ENCODE results near the gene CARD10.
A peak's percentile ranks its signal among the peaks of the same experiment; 100 is the strongest.

The CARD10 gene

DNA sequence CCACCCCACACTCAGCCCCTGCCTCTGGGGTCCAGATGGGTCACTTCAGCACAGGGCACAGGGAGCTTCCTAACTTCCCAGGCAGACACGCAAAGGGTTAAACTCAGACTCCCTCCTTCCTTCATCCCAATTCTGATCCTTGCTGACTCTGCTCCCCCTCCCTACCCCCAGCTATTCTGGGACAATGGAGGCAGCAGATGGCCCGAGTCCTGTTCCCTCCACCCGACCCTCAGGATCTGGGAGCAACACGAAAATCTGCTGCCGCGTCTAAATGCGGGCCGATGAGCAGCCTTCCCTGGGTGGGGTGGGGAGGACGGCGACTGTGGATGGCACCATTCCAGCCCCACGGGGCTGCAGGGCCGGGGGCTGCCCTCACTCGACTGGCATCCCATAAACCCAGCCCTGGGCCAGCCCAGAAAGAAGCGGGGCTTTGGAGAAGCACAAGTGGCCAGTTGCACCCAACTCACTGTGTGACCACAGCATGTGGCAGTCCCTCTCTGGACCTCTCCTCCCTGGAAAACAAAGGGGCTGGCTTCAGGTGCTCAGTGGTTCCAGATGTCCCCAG, 51.7 kb downstream of the CARD10 start:
- Histone ChIP-seq H3K4me3 (ENCODE audit: low read length) (no peak overlapping the region), H3K36me3 (replicated peaks; ENCODE audit: low read depth, low read length) (peaks cover 46% of the 10 kb centered on the region), H3K4me1 (ENCODE audit: low read length) (peaks cover 17% of the 10 kb centered on the region), H2AFZ (ENCODE audit: low read depth, low read length) (no peak overlapping the region), H4K20me1 (ENCODE audit: insufficient read depth, low read length) (peaks cover 21% of the 10 kb centered on the region; the same call in 1 of the 2 replicates), H3K27ac (ENCODE audit: low read length) (no peak overlapping the region), H3K9me3 (ENCODE audit: insufficient read depth, low read length) (no peaks in the 10 kb centered on the region), H3K9ac (ENCODE audit: low read length) (no peak overlapping the region), H3K4me2 (ENCODE audit: low read length) (no peak overlapping the region), H3K27me3 (ENCODE audit: low read depth, low read length) (no peaks in the 10 kb centered on the region), H3K79me2 (ENCODE audit: low read length) (no peaks in the 10 kb centered on the region)
- TF ChIP-seq EZH2phosphoT487 (IDR thresholded peaks at IDR 0.05; ENCODE audit: low read depth) = no peak
- TF ChIP-seq, protein P1, sequence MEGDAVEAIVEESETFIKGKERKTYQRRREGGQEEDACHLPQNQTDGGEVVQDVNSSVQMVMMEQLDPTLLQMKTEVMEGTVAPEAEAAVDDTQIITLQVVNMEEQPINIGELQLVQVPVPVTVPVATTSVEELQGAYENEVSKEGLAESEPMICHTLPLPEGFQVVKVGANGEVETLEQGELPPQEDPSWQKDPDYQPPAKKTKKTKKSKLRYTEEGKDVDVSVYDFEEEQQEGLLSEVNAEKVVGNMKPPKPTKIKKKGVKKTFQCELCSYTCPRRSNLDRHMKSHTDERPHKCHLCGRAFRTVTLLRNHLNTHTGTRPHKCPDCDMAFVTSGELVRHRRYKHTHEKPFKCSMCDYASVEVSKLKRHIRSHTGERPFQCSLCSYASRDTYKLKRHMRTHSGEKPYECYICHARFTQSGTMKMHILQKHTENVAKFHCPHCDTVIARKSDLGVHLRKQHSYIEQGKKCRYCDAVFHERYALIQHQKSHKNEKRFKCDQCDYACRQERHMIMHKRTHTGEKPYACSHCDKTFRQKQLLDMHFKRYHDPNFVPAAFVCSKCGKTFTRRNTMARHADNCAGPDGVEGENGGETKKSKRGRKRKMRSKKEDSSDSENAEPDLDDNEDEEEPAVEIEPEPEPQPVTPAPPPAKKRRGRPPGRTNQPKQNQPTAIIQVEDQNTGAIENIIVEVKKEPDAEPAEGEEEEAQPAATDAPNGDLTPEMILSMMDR (IDR thresholded peaks at IDR 0.05; ENCODE audit: low read depth, low read length) = no peak

DNA sequence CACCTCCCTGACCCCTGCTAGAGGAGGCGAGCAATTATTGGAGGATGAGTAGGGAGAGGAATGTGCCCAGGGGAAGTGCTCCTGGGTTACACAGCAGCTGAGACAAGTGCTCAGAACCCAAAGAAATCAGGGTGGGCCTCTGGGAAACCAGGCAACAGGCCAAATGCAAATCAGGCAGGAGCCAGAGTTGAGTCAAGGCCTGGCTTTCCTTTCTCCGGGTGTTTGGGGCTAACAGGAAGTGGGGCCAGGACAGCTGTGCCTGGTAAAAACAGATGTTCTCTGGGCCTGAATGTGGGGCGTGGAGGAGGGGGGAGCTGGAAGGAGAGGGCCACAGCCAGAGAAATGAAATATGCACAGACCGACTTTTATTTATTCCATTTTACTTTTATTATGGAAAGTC, 55.0 kb downstream of the CARD10 start:
- Histone ChIP-seq H3K9ac (ENCODE audit: low read length) (no peak overlapping the region), H3K9me3 (ENCODE audit: insufficient read depth, low read length) (no peaks in the 10 kb centered on the region), H3K27ac (ENCODE audit: low read length) (no peak overlapping the region), H2AFZ (ENCODE audit: low read depth, low read length) (no peak overlapping the region), H4K20me1 (ENCODE audit: insufficient read depth, low read length) (peaks cover 12% of the 10 kb centered on the region; the same call in 1 of the 2 replicates), H3K36me3 (replicated peaks; ENCODE audit: low read depth, low read length) (peaks cover 22% of the 10 kb centered on the region), H3K27me3 (ENCODE audit: low read depth, low read length) (no peaks in the 10 kb centered on the region), H3K4me1 (ENCODE audit: low read length) (peaks cover 17% of the 10 kb centered on the region), H3K4me3 (ENCODE audit: low read length) (no peak overlapping the region), H3K4me2 (ENCODE audit: low read length) (peak overlapping the region; percentile 20; the same call in 1 of the 2 replicates), H3K79me2 (ENCODE audit: low read length) (no peaks in the 10 kb centered on the region)
- TF ChIP-seq, protein P1 (IDR thresholded peaks at IDR 0.05; ENCODE audit: low read depth, low read length) = no peak
- no peak for TF ChIP-seq EZH2phosphoT487 (IDR thresholded peaks at IDR 0.05; ENCODE audit: low read depth)

DNA sequence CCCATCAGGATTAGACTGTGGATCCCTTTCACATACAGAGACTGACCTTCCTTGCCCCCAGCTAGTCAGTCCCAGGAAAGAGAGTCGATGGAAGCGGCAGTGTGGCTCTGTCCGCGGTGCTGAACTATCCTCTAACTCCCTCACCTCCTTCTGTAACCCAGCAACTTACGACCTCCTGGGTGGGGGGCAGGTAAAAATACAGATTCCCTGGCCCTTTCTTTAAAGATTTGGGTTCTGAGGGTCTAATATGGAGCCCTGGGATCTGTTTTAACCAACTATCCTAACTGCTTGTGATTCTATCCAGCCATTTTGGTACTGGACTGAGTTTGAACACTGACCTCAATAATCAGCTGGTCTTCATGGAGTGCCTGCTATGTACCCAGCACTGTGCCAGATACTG, 56.2 kb downstream of the CARD10 start:
- no peak overlapping the region for H2AFZ ChIP-seq (ENCODE audit: low read depth, low read length)
- no peaks in the 10 kb centered on the region for H3K9me3 ChIP-seq (ENCODE audit: insufficient read depth, low read length)
- H3K9ac ChIP-seq (ENCODE audit: low read length) = no peak overlapping the region
- no peak overlapping the region for H3K27ac ChIP-seq (ENCODE audit: low read length)
- H3K36me3 ChIP-seq (replicated peaks; ENCODE audit: low read depth, low read length) = peaks cover 20% of the 10 kb centered on the region
- TF ChIP-seq, protein P1 (IDR thresholded peaks at IDR 0.05; ENCODE audit: low read depth, low read length) = no peak
- TF ChIP-seq EZH2phosphoT487 (IDR thresholded peaks at IDR 0.05; ENCODE audit: low read depth) = no peak
- no peak overlapping the region for H3K4me3 ChIP-seq (ENCODE audit: low read length)
- H3K27me3 ChIP-seq (ENCODE audit: low read depth, low read length) = no peaks in the 10 kb centered on the region
- no peak overlapping the region for H3K4me2 ChIP-seq (ENCODE audit: low read length)
- peaks cover 12% of the 10 kb centered on the region; the same call in 1 of the 2 replicates for H4K20me1 ChIP-seq (ENCODE audit: insufficient read depth, low read length)
- peaks cover 17% of the 10 kb centered on the region for H3K4me1 ChIP-seq (ENCODE audit: low read length)
- H3K79me2 ChIP-seq (ENCODE audit: low read length) = no peaks in the 10 kb centered on the region

DNA sequence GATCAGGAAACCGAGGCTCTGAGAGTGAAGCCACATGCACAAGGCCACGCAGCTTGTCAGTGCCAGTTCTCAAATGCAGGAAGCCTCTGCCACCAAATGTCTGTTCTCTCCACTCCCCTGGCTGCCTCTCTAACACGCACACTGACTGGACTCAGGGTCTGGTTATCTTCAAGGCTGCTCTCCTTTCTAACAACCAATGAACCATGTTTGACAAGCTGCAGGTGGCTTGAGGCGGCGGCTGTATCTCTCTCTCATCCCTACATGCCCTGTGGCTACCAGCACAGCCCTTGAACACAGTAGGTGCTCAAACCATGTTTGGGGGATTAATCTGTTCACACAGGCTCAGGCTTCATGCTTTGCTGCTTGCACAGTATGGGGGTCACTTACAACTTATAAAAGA, 56.8 kb downstream of the CARD10 start:
- Histone ChIP-seq H3K4me2 (ENCODE audit: low read length) (no peak overlapping the region), H3K36me3 (replicated peaks; ENCODE audit: low read depth, low read length) (peaks cover 15% of the 10 kb centered on the region), H3K27ac (ENCODE audit: low read length) (no peak overlapping the region), H3K9me3 (ENCODE audit: insufficient read depth, low read length) (no peaks in the 10 kb centered on the region), H3K27me3 (ENCODE audit: low read depth, low read length) (no peaks in the 10 kb centered on the region), H3K4me1 (ENCODE audit: low read length) (peaks cover 17% of the 10 kb centered on the region), H4K20me1 (ENCODE audit: insufficient read depth, low read length) (peaks cover 12% of the 10 kb centered on the region; the same call in 1 of the 2 replicates), H3K79me2 (ENCODE audit: low read length) (no peaks in the 10 kb centered on the region), H3K4me3 (ENCODE audit: low read length) (no peak overlapping the region), H2AFZ (ENCODE audit: low read depth, low read length) (no peak overlapping the region), H3K9ac (ENCODE audit: low read length) (no peak overlapping the region)
- TF ChIP-seq, protein P1 (IDR thresholded peaks at IDR 0.05; ENCODE audit: low read depth, low read length) = no peak
- TF ChIP-seq EZH2phosphoT487 (IDR thresholded peaks at IDR 0.05; ENCODE audit: low read depth) = no peak
